ENCODE results near the gene SRP68.
A peak's percentile ranks its signal among the peaks of the same experiment; 100 is the strongest.

Gene SRP68

GRCh38 chr17:76076146-76076764 lies 3.9 kb upstream of the SRP68 start:
- no peak for TF ChIP-seq ZBTB7A (IDR thresholded peaks at IDR 0.05; ENCODE audit: low read depth)
- no peak for TF ChIP-seq TEAD4 (IDR thresholded peaks at IDR 0.05)
- TF ChIP-seq, protein P1, sequence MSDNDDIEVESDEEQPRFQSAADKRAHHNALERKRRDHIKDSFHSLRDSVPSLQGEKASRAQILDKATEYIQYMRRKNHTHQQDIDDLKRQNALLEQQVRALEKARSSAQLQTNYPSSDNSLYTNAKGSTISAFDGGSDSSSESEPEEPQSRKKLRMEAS (IDR thresholded peaks at IDR 0.05), result peak; percentile 67

- no peak for TF ChIP-seq TAF1 (IDR thresholded peaks at IDR 0.05; ENCODE audit: low read depth)
- TF ChIP-seq YY1 (IDR thresholded peaks at IDR 0.05; ENCODE audit: low read depth), result no peak; the same call in 1 of the 2 replicates
- TF ChIP-seq, protein P1 (IDR thresholded peaks at IDR 0.05), result no peak; the same call in 1 of the 2 replicates
- TF ChIP-seq CREB1 (IDR thresholded peaks at IDR 0.05; ENCODE audit: low read depth), result no peak
- TF ChIP-seq, protein P2, sequence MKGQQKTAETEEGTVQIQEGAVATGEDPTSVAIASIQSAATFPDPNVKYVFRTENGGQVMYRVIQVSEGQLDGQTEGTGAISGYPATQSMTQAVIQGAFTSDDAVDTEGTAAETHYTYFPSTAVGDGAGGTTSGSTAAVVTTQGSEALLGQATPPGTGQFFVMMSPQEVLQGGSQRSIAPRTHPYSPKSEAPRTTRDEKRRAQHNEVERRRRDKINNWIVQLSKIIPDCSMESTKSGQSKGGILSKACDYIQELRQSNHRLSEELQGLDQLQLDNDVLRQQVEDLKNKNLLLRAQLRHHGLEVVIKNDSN (IDR thresholded peaks at IDR 0.05), result no peak
- no peak for TF ChIP-seq ZBTB7A (IDR thresholded peaks at IDR 0.05; ENCODE audit: low read depth)
- TF ChIP-seq TCF12 (IDR thresholded peaks at IDR 0.05; ENCODE audit: low read depth), result no peak
- TF ChIP-seq EP300 (IDR thresholded peaks at IDR 0.05; ENCODE audit: borderline replicate concordance), result no peak
- peak; percentile 34; the same call in 1 of the 2 replicates for TF ChIP-seq TEAD4 (IDR thresholded peaks at IDR 0.05)
- 0 out of 2 replicates have a peak, but pooled peaks have one; percentile 15 for TF ChIP-seq NFIC (IDR thresholded peaks at IDR 0.05)
- TF ChIP-seq EGR1 (IDR thresholded peaks at IDR 0.05), result no peak
- TF ChIP-seq RAD21 (IDR thresholded peaks at IDR 0.05; ENCODE audit: low read depth), result peak; percentile 20
- TF ChIP-seq REST (IDR thresholded peaks at IDR 0.05; ENCODE audit: low read depth), result no peak
- no peak for TF ChIP-seq FOXM1 (IDR thresholded peaks at IDR 0.05; ENCODE audit: borderline replicate concordance, low read depth)
- TF ChIP-seq CEBPB (IDR thresholded peaks at IDR 0.05), result no peak
Measured at GRCh38 chr17:76075364-76076145, 3.2 kb upstream of the SRP68 start.

DNA sequence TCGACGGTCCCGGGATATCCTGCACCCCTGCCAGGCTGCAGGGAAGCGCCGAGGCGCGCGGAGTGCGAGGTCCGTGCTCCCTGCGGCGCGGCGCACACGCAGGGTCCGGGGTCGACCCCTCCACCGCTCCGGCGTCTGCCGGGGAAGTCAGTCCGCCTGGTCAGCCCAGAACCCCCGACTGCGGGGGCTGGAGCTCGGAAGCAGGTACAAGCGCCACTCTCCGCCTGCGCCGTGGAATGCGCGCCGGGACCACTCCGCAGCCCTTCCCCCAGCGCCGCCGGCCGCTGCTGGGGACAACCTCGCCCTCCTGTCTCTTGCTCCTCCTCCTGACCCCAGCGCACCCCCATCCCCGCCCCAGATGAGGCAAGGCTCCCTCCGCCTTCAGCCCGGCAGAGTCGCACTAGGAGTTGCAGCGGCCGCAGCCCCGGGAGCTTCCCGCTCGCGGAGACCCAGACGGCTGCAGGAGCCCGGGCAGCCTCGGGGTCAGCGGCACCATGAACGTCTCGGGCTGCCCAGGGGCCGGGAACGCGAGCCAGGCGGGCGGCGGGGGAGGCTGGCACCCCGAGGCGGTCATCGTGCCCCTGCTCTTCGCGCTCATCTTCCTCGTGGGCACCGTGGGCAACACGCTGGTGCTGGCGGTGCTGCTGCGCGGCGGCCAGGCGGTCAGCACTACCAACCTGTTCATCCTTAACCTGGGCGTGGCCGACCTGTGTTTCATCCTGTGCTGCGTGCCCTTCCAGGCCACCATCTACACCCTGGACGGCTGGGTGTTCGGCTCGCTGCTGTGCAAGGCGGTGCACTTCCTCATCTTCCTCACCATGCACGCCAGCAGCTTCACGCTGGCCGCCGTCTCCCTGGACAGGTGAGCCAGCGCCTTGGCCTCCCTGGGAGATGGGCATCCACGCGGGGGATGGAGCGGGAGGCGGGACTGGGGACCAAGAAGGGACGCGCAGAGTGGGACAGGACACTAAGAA lies 2.4 kb upstream of the SRP68 start, which contains the start of gene GALR2:
Gene GALR2 (plus strand): TSS at position 392 of the 974 bp plus-strand sequence. CDS start 103 bp downstream, at position 495.
- TF ChIP-seq CEBPB (IDR thresholded peaks at IDR 0.05) (no peak), FOXM1 (IDR thresholded peaks at IDR 0.05; ENCODE audit: borderline replicate concordance, low read depth) (no peak), EGR1 (IDR thresholded peaks at IDR 0.05) (no peak), TAF1 (IDR thresholded peaks at IDR 0.05; ENCODE audit: low read depth) (no peak), ZBTB7A (IDR thresholded peaks at IDR 0.05; ENCODE audit: low read depth) (no peak), REST (IDR thresholded peaks at IDR 0.05; ENCODE audit: low read depth) (no peak), RAD21 (IDR thresholded peaks at IDR 0.05; ENCODE audit: low read depth) (no peak), CREB1 (IDR thresholded peaks at IDR 0.05; ENCODE audit: low read depth) (no peak), TCF12 (IDR thresholded peaks at IDR 0.05; ENCODE audit: low read depth) (no peak), YY1 (IDR thresholded peaks at IDR 0.05; ENCODE audit: low read depth) (no peak), EP300 (IDR thresholded peaks at IDR 0.05; ENCODE audit: borderline replicate concordance) (no peak), NFIC (IDR thresholded peaks at IDR 0.05) (no peak)
- TF ChIP-seq, protein P1 (IDR thresholded peaks at IDR 0.05), result no peak; the same call in 1 of the 2 replicates
- TF ChIP-seq, protein P2 (IDR thresholded peaks at IDR 0.05), result no peak

- no peak for TF ChIP-seq CREB1 (IDR thresholded peaks at IDR 0.05; ENCODE audit: low read depth)
- TF ChIP-seq NFIC (IDR thresholded peaks at IDR 0.05), result no peak
- TF ChIP-seq, protein P2 (IDR thresholded peaks at IDR 0.05), result no peak
- TF ChIP-seq, protein P1 (IDR thresholded peaks at IDR 0.05), result no peak
- TF ChIP-seq YY1 (IDR thresholded peaks at IDR 0.05; ENCODE audit: low read depth), result no peak
- TF ChIP-seq REST (IDR thresholded peaks at IDR 0.05; ENCODE audit: low read depth), result no peak
- TF ChIP-seq ZBTB7A (IDR thresholded peaks at IDR 0.05; ENCODE audit: low read depth), result no peak
- TF ChIP-seq CEBPB (IDR thresholded peaks at IDR 0.05), result no peak
- no peak for TF ChIP-seq TAF1 (IDR thresholded peaks at IDR 0.05; ENCODE audit: low read depth)
- TF ChIP-seq TEAD4 (IDR thresholded peaks at IDR 0.05), result no peak
- no peak for TF ChIP-seq EGR1 (IDR thresholded peaks at IDR 0.05)
- no peak for TF ChIP-seq RAD21 (IDR thresholded peaks at IDR 0.05; ENCODE audit: low read depth)
Measured at GRCh38 chr17:76071531-76072147, 678 bp downstream of the SRP68 start.

All from Ishikawa (cell line).